Activated T-cell treated with anti-CD3 and anti-CD28 coated beads, Interleukin-2, amount 50 U/mL, for 24 hours (primary cell): ENCODE results near the gene RASSF5.
"Not testable (repeated sequence)": the region's sequence is repeated elsewhere in the genome, so short reads cannot be mapped to it uniquely, and the experiment has no call there.

Source experiments
- DNase-seq: peaks from one replicate; pipeline ENCODE4 v3.0.0-alpha.2; 2020
- H3K27ac Mint-ChIP-seq: 2 replicates; pipeline ENCODE4 v1.8.0; 2020; ENCODE audit warnings: mild to moderate bottlenecking, mixed read lengths
- H3K27me3 Mint-ChIP-seq: 2 replicates; pipeline ENCODE4 v1.8.0; 2020; ENCODE audit warnings: mixed read lengths
- H3K36me3 Mint-ChIP-seq: 2 replicates; pipeline ENCODE4 v1.8.0; 2020; ENCODE audit warnings: low read depth, mixed read lengths
- H3K4me1 Mint-ChIP-seq: 2 replicates; pipeline ENCODE4 v1.8.0; 2020; ENCODE audit warnings: low read depth, mixed read lengths
- H3K4me3 Mint-ChIP-seq: 2 replicates; pipeline ENCODE4 v1.8.0; 2020; ENCODE audit warnings: mild to moderate bottlenecking, moderate library complexity, mixed read lengths
- H3K9me3 Mint-ChIP-seq: 2 replicates; pipeline ENCODE4 v1.8.0; 2020; ENCODE audit warnings: mixed read lengths

Gene RASSF5

DNA sequence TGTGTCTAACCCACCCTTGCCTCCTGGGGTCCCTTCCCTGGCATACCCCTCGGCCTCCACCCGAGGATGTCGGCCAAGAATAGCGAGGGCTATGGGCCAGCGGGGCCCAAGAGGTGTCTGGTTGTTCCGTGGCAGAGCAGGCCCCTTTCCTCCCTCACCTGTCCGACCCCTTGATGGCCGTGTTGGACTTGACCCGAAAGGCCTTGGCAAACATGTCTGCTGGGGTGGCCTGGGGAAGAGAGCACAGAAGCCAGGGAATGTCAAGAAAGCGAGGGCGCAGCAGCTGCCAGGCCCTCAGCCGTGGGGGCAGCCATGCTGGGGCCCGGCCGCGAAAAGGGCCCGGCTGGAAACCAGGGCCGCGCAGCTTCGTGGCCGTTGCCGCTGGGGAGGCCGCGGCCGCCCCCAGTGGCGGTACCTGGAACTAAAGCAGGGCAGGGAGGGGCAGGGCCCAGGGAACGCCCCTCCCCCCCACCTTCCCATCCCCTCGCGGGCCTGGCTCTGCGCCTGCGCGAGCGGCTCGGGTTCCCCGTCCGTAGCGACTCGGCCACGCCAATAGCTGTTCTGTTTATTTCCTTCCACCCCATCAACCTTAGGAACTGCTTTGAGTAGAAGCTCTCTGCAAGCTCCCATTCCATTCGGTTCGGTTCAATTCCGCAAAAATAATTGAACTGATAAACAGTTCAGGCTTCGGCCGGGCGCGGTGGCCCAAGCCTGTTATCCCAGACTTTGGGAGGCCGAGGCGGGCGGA lies 105.0 kb downstream of the RASSF5 start, which contains the start of gene EIF2D:
Gene EIF2D (minus strand): TSS at position 337 of the 748 bp plus-strand sequence. CDS start 123 bp downstream, at position 214.
- H3K27me3 Mint-ChIP-seq = no peaks in the 10 kb centered on the region
- H3K4me1 Mint-ChIP-seq = peaks cover 41% of the 10 kb centered on the region
- peak within 1 kb of the TSS; percentile 95 for H3K4me3 Mint-ChIP-seq
- no peaks in the 10 kb centered on the region for H3K9me3 Mint-ChIP-seq
- peak within 1 kb of the TSS; percentile 90 for H3K27ac Mint-ChIP-seq
- peak; percentile 97 for DNase-seq
- H3K36me3 Mint-ChIP-seq = peaks cover 45% of the 10 kb centered on the region

DNA sequence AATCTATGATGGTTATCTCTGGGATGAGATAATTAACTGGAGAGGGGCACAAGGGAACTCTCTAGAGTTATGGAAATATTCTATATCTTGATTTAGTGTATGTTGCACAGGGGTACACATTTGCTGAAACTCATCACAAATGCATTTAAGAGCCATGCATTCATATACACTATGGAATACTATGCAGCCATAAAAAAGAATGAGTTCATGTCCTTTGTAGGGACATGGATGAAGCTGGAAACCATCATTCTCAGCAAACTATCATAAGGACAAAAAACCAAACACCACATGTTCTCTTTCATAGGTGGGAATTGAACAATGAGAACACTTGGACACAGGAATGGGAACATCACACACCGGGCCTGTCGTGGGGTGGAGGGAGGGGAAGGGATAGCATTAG lies 119.1 kb downstream of the RASSF5 start:
- H3K9me3 Mint-ChIP-seq, H3K27ac Mint-ChIP-seq, H3K4me3 Mint-ChIP-seq, H3K27me3 Mint-ChIP-seq, H3K36me3 Mint-ChIP-seq, DNase-seq, H3K4me1 Mint-ChIP-seq: not testable (repeated sequence)

DNA sequence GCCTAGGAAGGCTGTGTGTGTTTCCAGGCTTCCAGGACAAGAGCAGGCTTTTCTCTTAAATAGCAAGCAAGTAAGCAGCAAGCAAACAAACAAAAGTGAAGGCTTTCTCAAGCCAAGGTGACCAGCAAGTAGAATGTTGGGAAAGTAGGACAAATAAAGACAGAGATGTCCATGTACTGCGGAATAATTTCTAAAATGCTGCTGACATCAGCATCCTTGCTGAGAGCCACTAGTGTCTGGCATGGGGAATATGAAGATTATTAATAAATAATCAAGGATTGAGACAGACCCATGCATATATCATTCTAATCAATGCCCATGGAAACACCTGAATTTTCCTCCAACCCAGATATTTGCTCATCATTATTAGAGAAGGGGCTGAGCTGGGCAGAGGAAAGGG lies 121.6 kb downstream of the RASSF5 start:
- H3K36me3 Mint-ChIP-seq = no peaks in the 10 kb centered on the region
- H3K9me3 Mint-ChIP-seq = no peaks in the 10 kb centered on the region
- H3K27ac Mint-ChIP-seq = no peak overlapping the region
- no peak overlapping the region for H3K4me3 Mint-ChIP-seq
- H3K27me3 Mint-ChIP-seq = peaks cover 4% of the 10 kb centered on the region
- H3K4me1 Mint-ChIP-seq = peaks cover 2% of the 10 kb centered on the region
- DNase-seq = no peak

DNA sequence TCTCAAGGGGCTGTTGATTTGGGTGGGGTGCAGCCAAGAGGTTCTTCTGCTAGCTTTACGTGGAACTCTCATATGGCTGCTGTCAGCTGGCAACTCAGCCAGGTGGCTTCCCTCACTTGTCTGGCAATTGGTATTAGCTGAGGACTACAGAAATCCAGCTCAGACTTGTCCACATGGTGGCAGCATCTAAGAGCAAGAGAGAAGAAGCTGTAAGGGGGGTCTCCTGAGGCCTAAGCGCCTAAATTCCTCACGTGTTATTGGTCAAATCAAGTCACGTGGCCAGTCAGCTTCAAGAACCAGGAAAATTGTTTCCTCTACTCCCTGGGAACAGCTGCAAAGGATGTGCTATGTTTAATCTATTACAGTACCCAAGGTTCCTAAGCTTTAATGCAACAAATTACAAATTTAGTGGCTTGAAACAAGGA lies 123.8 kb downstream of the RASSF5 start:
- DNase-seq = no peak
- no peaks in the 10 kb centered on the region for H3K36me3 Mint-ChIP-seq
- no peaks in the 10 kb centered on the region for H3K9me3 Mint-ChIP-seq
- H3K4me3 Mint-ChIP-seq = no peak overlapping the region
- no peak overlapping the region for H3K27ac Mint-ChIP-seq
- peaks cover 4% of the 10 kb centered on the region for H3K27me3 Mint-ChIP-seq
- H3K4me1 Mint-ChIP-seq = peaks cover 15% of the 10 kb centered on the region

DNA sequence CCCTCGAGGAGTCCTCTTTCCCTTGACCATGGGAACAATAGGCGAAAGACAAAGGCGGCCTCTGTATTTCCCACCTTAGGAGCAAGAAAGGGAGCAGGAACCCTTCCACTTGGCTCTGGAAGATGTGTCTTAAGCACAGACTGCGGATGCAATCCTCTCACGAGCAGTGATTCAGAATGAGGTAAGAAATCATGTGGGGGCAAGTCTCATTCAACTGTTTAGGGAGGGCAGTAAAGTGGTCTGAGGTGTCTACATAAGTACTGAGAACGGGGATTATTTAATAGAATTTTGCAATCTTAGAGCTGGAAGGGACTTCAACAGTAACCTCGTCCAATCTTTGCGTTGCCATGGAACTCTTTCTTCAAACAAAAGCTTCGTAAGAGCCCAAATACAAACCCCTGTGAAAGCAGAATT lies 126.4 kb downstream of the RASSF5 start:
- peaks cover 9% of the 10 kb centered on the region for H3K27me3 Mint-ChIP-seq
- H3K9me3 Mint-ChIP-seq = no peaks in the 10 kb centered on the region
- no peak overlapping the region for H3K4me3 Mint-ChIP-seq
- H3K4me1 Mint-ChIP-seq = peaks cover 29% of the 10 kb centered on the region
- no peak overlapping the region for H3K27ac Mint-ChIP-seq
- H3K36me3 Mint-ChIP-seq = peaks cover under 1% of the 10 kb centered on the region
- DNase-seq = no peak

DNA sequence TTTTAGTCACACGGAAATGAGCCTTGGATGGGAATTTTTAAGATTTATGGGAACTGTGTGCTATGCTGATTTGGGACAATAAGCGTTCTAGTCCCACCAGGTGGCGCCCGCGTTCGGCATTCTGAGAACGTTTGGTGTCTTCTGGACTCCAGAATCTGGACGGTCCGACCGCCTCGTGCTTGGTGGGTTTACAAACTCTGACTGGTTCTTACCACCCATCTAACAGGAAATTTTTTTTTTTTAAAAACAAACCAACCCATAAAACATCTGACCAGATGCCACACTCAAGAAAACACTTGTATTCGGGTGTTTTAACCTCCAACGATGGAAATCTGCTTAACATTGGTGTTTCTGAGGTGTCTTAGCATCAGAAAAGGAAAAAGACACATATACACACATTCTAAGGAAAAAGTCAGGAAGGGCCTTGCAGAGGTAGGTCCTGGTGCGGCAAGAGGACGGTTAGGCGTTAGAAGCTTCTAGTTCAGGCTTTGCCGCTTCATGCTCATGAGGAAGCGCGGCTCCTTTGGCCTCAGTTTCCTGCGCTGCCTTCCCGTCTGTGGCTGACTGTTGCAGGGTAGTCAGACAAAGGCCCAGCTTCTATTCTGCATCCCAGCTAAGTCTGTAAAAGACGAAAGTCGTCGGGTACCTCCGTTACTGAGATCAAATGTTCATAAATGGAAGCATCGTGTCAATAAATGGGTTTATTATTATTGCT lies 127.2 kb downstream of the RASSF5 start:
- Mint-ChIP-seq H3K9me3 (no peaks in the 10 kb centered on the region), H3K27me3 (peaks cover 9% of the 10 kb centered on the region), H3K36me3 (peaks cover 8% of the 10 kb centered on the region), H3K27ac (peak overlapping the region; percentile 92), H3K4me1 (peaks cover 29% of the 10 kb centered on the region), H3K4me3 (peak overlapping the region; percentile 83)
- DNase-seq = peak; percentile 83

DNA sequence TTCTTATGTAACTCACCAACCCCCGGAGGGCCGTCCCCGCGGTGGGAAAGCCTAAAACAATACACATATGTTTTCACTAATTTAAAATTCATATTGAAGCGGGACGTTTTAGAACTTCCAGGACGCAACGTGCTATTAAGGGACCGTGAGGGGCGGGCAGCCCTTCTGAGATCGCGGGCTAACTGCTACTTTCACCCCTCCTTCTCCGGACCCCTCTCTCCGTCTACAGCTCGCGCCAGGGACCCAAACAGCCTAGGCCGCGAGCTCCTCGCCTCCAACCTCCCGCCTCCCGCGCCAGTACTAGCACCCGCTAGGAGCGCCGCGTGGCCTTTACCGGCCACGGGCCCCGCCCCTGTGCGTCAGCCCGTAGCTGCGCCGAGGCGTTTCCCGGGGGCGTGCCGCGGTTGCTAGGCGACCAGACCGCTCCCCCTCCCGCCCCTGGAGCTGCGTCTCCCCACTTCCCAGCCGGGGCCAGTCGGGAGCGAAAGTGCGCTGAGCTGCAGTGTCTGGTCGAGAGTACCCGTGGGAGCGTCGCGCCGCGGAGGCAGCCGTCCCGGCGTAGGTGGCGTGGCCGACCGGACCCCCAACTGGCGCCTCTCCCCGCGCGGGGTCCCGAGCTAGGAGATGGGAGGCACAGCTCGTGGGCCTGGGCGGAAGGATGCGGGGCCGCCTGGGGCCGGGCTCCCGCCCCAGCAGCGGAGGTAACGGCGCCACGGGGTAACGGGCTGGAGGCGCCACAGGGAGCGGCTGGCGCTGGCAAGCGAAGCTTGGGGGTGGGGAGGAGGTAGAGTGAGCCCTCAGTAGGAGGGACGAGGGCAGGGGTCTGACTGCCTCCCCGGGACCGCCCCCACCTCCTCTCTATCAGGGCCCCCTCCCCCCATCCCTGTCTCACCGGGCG lies 128.0 kb downstream of the RASSF5 start, which contains the start of gene DYRK3:
Gene DYRK3 (plus strand): TSS at position 457 of the 898 bp plus-strand sequence. CDS start 168 bp downstream, at position 625.
- peaks cover 9% of the 10 kb centered on the region for H3K27me3 Mint-ChIP-seq

DNA sequence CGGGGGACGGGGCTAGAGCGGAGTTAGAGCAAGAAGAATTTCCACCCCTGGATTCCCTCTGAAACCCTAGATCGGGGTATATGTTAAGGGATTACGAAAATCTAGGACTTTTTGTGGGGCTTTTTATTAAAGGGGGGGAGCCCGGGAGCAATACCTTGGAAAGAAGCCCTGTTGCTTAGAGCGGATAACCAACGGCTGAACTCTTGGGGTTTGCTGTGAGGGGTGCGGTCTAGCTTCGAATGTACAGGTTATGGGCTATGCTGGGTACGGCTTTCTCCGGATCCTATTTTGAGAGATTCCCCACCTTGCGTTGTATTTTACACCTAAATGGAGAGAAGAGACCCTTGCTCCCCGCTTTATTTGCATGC lies 128.6 kb downstream of the RASSF5 start:
- Mint-ChIP-seq H3K27me3 (peaks cover 9% of the 10 kb centered on the region), H3K36me3 (peaks cover 13% of the 10 kb centered on the region), H3K27ac (no peak overlapping the region), H3K4me3 (peak overlapping the region; percentile 83), H3K9me3 (no peaks in the 10 kb centered on the region), H3K4me1 (peaks cover 29% of the 10 kb centered on the region)
- no peak for DNase-seq

More for the DNA sequence above, 128.0 kb downstream of the RASSF5 start, which contains the start of gene DYRK3:
- Mint-ChIP-seq H3K4me3 (peak within 1 kb of the TSS; percentile 83), H3K4me1 (peaks cover 29% of the 10 kb centered on the region), H3K9me3 (no peaks in the 10 kb centered on the region), H3K36me3 (peaks cover 13% of the 10 kb centered on the region), H3K27ac (peak within 1 kb of the TSS; percentile 92)
- peak; percentile 95 for DNase-seq

DNA sequence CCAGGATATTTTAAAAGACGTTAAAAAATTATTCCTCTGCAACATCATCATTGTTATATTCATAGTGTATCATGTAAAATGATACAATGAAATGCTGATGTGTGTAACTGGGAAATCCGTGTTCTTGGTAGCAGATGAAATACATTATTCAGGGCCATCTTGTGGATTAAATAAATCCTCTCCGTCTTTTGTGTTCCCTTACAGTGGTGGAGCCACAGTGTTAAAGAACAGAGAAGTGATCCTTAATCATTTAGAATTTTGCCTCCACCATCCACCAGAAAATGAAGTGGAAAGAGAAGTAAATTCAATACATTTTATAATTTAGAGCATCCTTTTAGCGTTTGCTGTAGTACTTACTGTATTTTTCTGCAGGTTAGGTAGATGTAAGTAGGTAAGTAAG lies 129.3 kb downstream of the RASSF5 start:
- no peak overlapping the region for H3K27ac Mint-ChIP-seq
- peaks cover 9% of the 10 kb centered on the region for H3K27me3 Mint-ChIP-seq
- H3K36me3 Mint-ChIP-seq = peaks cover 13% of the 10 kb centered on the region
- no peak for DNase-seq
- H3K4me3 Mint-ChIP-seq = peak overlapping the region; percentile 83
- no peaks in the 10 kb centered on the region for H3K9me3 Mint-ChIP-seq
- H3K4me1 Mint-ChIP-seq = peaks cover 29% of the 10 kb centered on the region

DNA sequence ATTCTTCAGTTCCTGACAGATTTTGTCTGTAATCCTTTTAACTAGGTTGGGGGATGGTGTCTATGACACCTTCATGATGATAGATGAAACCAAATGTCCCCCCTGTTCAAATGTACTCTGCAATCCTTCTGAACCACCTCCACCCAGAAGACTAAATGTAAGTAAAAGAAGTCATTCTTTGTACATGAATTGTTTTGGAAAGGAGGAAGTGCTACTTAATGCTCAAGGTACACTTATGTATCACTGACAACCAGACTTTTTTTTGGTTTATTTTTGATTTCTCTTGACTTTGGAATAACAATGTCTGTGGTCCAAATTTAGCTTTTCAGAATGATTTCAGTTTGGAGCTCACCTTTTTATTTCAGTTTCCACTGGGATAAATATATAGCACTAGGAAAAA lies 130.3 kb downstream of the RASSF5 start:
- H3K27me3 Mint-ChIP-seq = peaks cover 9% of the 10 kb centered on the region
- no peaks in the 10 kb centered on the region for H3K9me3 Mint-ChIP-seq
- peaks cover 15% of the 10 kb centered on the region for H3K36me3 Mint-ChIP-seq
- no peak for DNase-seq
- peaks cover 29% of the 10 kb centered on the region for H3K4me1 Mint-ChIP-seq
- H3K4me3 Mint-ChIP-seq = peak overlapping the region; percentile 83
- no peak overlapping the region for H3K27ac Mint-ChIP-seq
